ENCODE measurements around the gene EBLN1. TPM values are rescaled to one million over a fixed set of nuclear protein-coding genes. Genes with fewer than 3 reads are reported as not detected.
A peak's percentile ranks its signal among the peaks of the same experiment; 100 is the strongest.
"Not testable (repeated sequence)": the region's sequence is repeated elsewhere in the genome, so short reads cannot be mapped to it uniquely, and the experiment has no call there.

The EBLN1 gene
- total RNA-seq, 2 experiments from 2014 or later = not detected

DNA sequence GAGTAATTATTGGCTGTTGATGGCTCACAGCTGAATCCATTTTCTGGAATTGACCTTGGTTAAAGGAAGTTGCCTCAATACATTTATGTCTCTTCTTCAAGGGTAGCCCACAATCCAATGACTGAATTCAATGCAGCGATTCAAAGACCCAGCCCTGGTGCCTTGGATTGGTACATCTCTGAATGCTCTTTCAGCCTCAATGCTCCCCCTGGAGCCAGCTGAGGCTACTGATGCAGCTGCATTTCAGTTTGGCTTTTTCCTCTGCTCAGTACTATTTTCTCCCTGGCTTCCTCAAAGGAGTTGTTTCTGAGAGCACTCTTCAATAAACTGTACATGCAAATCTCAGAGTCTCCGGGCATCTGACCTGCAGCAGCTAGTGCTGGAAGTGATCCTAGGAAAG lies 633 bp upstream of the EBLN1 start:
- POLR2A ChIA-PET = no interaction called here
- H3K4me1 Mint-ChIP-seq = peaks cover 6% of the 10 kb centered on the region
- no peak overlapping the region for H3K4me3 Mint-ChIP-seq
- ATAC-seq (ENCODE audit: low read depth) = no peak
- no peaks in the 10 kb centered on the region for H3K9me3 Mint-ChIP-seq
- no peaks in the 10 kb centered on the region for H3K36me3 Mint-ChIP-seq
- no peak for DNase-seq
- H3K27me3 Mint-ChIP-seq = peaks cover 5% of the 10 kb centered on the region
- no peak overlapping the region for H3K27ac Mint-ChIP-seq

DNA sequence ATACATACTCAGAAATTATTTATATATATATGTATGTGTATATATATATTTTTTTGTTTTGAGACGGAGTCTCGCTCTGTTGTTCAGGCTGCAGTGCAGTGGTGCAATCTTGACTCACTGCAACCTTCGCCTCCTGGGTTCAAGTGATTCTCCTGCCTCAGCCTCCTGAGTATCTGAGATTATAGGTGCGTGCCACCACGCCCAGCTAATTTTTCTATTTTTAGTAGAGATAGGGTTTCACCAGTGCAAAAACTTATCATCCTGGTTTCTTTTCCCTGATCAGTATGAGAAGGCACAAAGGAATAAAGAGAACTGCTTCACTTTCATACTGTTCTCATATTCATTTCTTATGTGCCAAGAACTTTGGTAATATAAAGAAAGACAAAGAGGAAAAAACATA lies 731 bp downstream of the EBLN1 start:
- H3K9me3 Mint-ChIP-seq; H3K4me3 Mint-ChIP-seq; H3K27me3 Mint-ChIP-seq; DNase-seq; H3K4me1 Mint-ChIP-seq; H3K36me3 Mint-ChIP-seq; POLR2A ChIA-PET; H3K27ac Mint-ChIP-seq; ATAC-seq (ENCODE audit: low read depth): not testable (repeated sequence)

DNA sequence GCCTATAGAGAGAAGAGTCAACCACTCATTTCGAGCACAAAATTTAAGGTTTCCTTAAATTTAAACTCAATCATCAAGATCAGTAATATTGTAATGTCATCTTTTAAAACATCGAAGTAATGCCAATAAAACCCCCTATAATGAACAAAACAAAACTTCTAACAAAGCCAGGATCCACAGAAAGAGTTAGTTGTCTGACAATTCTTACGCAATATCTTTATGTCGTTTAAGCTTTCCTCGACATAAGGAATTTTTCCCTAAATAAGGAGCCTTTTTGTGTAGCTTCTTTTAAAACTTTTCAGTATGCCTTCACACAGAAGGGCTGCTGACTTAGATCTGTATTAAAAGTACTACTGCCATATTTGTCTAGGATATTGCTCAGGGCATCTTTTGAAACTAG lies 7.5 kb downstream of the EBLN1 start:
- POLR2A ChIA-PET = no interaction called here
- ATAC-seq (ENCODE audit: low read depth) = no peak
- Mint-ChIP-seq H3K27me3 (peaks cover 19% of the 10 kb centered on the region), H3K27ac (no peak overlapping the region), H3K4me3 (no peak overlapping the region), H3K9me3 (no peaks in the 10 kb centered on the region), H3K4me1 (peaks cover 3% of the 10 kb centered on the region), H3K36me3 (no peaks in the 10 kb centered on the region)
- no peak for DNase-seq

DNA sequence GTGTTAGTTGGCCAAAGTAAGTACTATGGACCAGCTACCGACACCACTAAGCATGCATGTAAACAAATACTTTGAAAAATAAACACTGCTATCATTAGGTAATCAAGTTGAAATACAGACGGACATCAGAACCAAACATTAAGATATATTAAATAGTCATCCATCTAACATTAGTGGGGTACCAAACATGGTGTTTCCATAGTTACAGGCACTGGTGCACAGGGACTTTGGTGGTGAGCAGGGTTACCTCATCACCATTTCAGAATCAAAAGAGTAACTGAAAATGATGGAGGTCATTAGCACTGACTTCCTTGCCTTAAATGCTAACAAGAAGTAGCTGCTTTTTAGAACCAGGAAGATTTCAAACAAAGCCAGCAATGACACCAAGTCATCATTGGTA lies 23.9 kb downstream of the EBLN1 start:
- no peak overlapping the region for H3K27ac Mint-ChIP-seq
- DNase-seq (no peak), ATAC-seq (ENCODE audit: low read depth) (no peak)
- H3K36me3 Mint-ChIP-seq = no peaks in the 10 kb centered on the region
- H3K9me3 Mint-ChIP-seq = no peaks in the 10 kb centered on the region
- POLR2A ChIA-PET = interaction anchor here (0.6 kb wide), 2 partner anchors 59 to 118 kb away, joined by 3 to 5 read pairs; no protein-coding TSS in a partner anchor
- no peaks in the 10 kb centered on the region for H3K4me1 Mint-ChIP-seq
- H3K27me3 Mint-ChIP-seq = peaks cover 19% of the 10 kb centered on the region
- H3K4me3 Mint-ChIP-seq = no peak overlapping the region

DNA sequence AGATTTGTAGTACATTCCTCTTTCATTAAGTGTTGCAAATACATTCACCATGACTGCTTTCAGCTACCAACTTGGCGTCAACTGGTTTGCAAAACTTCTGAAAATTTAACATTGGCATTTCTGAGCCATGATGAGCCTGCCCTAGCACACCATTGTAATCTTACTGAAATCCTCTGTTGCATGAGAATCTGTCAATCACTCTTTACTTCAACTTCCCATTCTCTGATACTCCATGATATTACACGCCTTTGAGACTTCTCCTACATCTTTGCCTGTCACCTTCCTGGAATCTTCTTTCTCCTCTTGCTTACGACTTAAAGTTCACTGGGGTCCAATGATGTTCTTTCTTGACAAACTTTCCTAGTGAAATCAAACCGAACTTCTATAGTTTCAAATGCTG lies 32.2 kb downstream of the EBLN1 start:
- H3K36me3 Mint-ChIP-seq = no peaks in the 10 kb centered on the region
- H3K9me3 Mint-ChIP-seq = no peaks in the 10 kb centered on the region
- H3K4me3 Mint-ChIP-seq = no peak overlapping the region
- peaks cover 26% of the 10 kb centered on the region for H3K27me3 Mint-ChIP-seq
- ATAC-seq (ENCODE audit: low read depth) (no peak), DNase-seq (no peak)
- no peaks in the 10 kb centered on the region for H3K4me1 Mint-ChIP-seq
- no peak overlapping the region for H3K27ac Mint-ChIP-seq
- POLR2A ChIA-PET = no interaction called here

DNA sequence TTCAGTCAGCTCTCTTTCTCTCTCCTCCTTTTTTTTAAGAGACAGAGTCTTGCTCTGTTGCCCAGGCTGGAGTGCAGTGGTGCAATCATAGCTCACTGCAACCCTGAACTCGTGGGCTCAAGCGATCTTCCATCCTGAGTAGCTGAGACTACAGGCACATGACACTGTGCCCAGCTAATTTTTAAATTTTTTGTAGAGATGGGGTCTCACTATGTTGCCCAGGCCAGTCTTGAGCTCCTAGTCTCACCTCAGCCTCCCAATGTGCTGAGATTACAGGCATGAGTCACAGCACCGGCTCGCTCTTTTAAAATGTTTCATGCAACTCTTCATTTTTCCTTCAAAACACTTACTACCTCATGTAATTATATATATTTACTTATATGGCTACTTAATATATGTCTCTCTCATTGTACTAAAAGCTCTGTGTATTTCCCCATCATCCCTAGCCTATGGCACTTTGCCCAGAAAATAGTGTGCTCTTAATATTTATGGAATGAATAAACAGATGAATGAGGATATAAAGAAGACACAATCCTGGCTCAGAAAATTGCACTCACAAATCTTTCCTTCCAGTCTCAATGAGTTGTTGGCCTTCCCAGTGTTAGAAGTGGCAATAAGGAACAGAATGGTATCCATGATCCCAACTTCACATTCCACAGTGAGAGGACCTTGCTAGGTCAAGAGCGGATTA lies 33.9 kb downstream of the EBLN1 start:
- no peaks in the 10 kb centered on the region for H3K36me3 Mint-ChIP-seq
- no peak overlapping the region for H3K4me3 Mint-ChIP-seq
- H3K4me1 Mint-ChIP-seq = no peaks in the 10 kb centered on the region
- no peak for DNase-seq
- peaks cover 2% of the 10 kb centered on the region for H3K9me3 Mint-ChIP-seq
- no peak overlapping the region for H3K27ac Mint-ChIP-seq
- POLR2A ChIA-PET = no interaction called here
- H3K27me3 Mint-ChIP-seq = peaks cover 36% of the 10 kb centered on the region
- no peak for ATAC-seq (ENCODE audit: low read depth)

DNA sequence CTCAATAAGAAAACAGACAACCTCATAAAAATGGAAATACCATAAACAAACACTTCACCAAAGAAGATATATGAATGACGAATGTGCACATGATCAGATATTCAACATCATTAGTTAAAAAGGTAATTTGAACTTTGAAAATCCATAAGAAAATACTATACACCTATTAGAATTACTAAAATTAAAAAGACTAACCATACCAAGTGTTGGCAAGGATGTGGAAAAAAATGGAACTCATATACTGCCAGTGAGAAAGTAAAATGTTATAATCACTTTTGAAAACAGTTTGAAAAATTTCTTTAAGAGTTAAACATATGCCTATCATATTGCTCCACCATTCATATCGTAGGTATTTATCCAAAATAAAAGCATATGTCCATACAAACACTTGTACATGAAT lies 37.1 kb downstream of the EBLN1 start:
- Mint-ChIP-seq H3K9me3 (peaks cover 2% of the 10 kb centered on the region), H3K27ac (no peak overlapping the region), H3K27me3 (peaks cover 40% of the 10 kb centered on the region), H3K36me3 (no peaks in the 10 kb centered on the region), H3K4me3 (no peak overlapping the region), H3K4me1 (no peaks in the 10 kb centered on the region)
- ATAC-seq (ENCODE audit: low read depth) (no peak), DNase-seq (no peak)
- POLR2A ChIA-PET = no interaction called here

DNA sequence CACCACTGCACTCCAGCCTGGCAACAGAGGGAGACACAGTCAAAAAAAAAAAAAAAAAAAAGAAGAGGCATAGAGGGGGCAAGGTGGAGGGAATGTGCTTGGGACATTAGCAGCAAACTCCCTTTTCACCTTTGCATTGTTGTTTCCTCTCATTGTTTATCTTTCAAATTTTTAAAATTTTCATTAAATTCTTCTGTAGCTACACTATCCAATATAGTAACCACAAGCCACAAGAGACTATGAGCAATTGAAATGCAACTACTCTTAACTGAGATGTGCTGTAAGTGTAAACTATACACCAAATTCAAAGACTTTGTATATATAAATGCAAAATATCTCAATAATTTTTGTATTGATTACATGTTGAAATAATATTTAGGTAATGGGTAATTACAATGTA lies 43.4 kb downstream of the EBLN1 start:
- H3K9me3 Mint-ChIP-seq = peaks cover 3% of the 10 kb centered on the region
- no peak for DNase-seq
- no peak overlapping the region for H3K4me3 Mint-ChIP-seq
- H3K27me3 Mint-ChIP-seq = peaks cover 18% of the 10 kb centered on the region
- no peak for ATAC-seq (ENCODE audit: low read depth)
- H3K36me3 Mint-ChIP-seq = peaks cover 2% of the 10 kb centered on the region
- H3K4me1 Mint-ChIP-seq = no peaks in the 10 kb centered on the region
- POLR2A ChIA-PET = interaction anchor here (0.7 kb wide), 1 partner anchor 37 kb away, joined by 3 read pairs; no protein-coding TSS in a partner anchor
- no peak overlapping the region for H3K27ac Mint-ChIP-seq

DNA sequence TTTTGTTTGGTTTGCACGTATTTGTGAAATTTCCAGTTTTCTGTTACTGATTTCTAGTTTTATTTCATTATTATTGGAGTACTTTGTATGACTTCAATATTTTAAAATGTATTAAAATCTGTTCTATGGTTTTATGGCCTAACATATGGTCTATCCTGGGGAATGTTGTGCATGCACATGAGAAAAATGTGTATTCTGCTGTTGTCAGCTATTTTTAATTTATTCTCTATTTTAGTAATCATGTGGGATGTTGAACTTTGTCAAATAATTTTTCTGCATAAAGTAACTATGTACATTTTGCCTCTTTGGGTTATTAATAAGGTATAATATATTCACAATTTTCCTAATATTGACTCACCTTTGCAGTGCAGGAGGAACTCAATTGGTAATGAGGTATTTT lies 46.7 kb downstream of the EBLN1 start:
- Mint-ChIP-seq H3K36me3 (peaks cover 4% of the 10 kb centered on the region), H3K27me3 (peaks cover 12% of the 10 kb centered on the region), H3K9me3 (peaks cover 7% of the 10 kb centered on the region), H3K4me3 (no peak overlapping the region), H3K27ac (no peak overlapping the region), H3K4me1 (peaks cover 4% of the 10 kb centered on the region)
- no peak for DNase-seq
- POLR2A ChIA-PET = no interaction called here
- no peak for ATAC-seq (ENCODE audit: low read depth)

DNA sequence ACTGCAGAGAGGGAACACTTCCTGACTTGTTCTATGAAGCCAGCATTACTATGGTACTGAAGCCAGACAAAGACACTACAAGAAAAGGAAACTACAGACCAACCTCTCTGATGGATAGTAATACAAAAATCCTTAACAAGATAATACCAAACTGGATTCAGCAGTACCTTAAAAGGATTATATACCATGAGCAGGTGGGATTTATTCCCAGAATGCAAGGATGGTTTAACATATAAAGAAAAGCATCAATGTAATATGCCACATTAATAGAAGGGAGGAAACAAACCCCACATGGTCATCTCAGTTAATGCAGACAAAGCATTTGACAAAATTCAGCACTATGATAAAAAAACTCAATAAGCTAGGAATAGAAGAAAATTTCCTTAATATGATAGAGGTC lies 47.2 kb downstream of the EBLN1 start:
- H3K9me3 Mint-ChIP-seq = peaks cover 7% of the 10 kb centered on the region
- no peak for ATAC-seq (ENCODE audit: low read depth)
- POLR2A ChIA-PET = no interaction called here

DNA sequence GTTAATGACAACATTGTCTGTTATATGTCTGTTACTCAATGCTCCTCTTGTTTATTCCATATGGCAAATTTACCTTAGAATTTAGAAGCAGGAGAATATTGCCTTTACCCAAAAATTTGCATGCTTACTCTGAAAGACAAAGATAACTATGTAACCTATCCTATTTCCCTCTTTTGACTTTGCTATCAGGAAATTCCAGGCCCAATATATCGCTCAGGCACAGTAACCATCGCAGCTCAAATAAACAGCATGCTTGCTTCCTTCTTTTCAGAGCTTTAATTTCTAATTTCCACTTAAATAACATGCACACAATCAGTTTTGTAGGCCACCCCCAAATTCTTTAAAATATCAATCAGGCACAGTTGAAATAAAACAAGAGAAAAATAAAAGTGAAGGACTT lies 57.8 kb downstream of the EBLN1 start:
- H3K9me3 Mint-ChIP-seq = peaks cover 3% of the 10 kb centered on the region
- POLR2A ChIA-PET = no interaction called here
- H3K4me1 Mint-ChIP-seq = peaks cover 8% of the 10 kb centered on the region
- ATAC-seq (ENCODE audit: low read depth) (no peak), DNase-seq (no peak)
- H3K27me3 Mint-ChIP-seq = no peaks in the 10 kb centered on the region
- H3K27ac Mint-ChIP-seq = no peak overlapping the region
- no peaks in the 10 kb centered on the region for H3K36me3 Mint-ChIP-seq
- no peak overlapping the region for H3K4me3 Mint-ChIP-seq

More for the DNA sequence above, 47.2 kb downstream of the EBLN1 start:
- Mint-ChIP-seq H3K4me1 (peaks cover 4% of the 10 kb centered on the region), H3K4me3 (no peak overlapping the region), H3K27ac (no peak overlapping the region), H3K36me3 (peaks cover 4% of the 10 kb centered on the region), H3K27me3 (peaks cover 9% of the 10 kb centered on the region)
- DNase-seq = no peak

DNA sequence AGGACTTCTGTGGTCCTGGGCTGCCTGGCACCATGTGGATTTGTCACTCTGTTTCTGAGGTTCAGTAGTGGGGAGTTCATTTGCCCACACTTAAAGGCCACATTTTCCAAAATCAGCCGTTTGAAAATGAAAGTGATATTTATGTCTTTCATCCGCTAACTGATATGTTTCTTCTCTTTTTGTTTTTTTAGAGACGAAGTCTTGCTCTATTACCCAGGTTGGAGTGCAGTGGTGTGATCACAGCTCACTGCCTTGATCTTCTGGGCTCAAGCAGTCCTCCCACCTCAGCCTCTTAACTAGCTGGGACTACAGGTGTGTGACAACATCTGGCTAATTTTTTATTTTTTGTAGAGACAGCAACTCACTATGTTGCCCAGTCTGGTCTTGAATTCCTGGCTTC lies 58.6 kb downstream of the EBLN1 start:
- H3K27me3 Mint-ChIP-seq = no peaks in the 10 kb centered on the region
- peak overlapping the region; percentile 69 for H3K27ac Mint-ChIP-seq
- H3K36me3 Mint-ChIP-seq = no peaks in the 10 kb centered on the region
- H3K9me3 Mint-ChIP-seq = peaks cover 3% of the 10 kb centered on the region
- POLR2A ChIA-PET = no interaction called here
- ATAC-seq (ENCODE audit: low read depth) (no peak), DNase-seq (no peak)
- peak overlapping the region; percentile 64 for H3K4me3 Mint-ChIP-seq
- peaks cover 8% of the 10 kb centered on the region for H3K4me1 Mint-ChIP-seq

All from activated naive CD8-positive, alpha-beta T cell treated with anti-CD3 and anti-CD28 coated beads, Interleukin-2, amount 10 ng/mL, durations not matched to agents 7 days and 5 days (primary cell).